Right lobe of liver (tissue), 6 donors: ENCODE results near the gene SZRD1. TPM values are rescaled to one million over a fixed set of nuclear protein-coding genes. Genes with fewer than 3 reads are reported as not detected.

Experiments used
- ATAC-seq, 4 donors: fragments of 200-7000 bp; cut with Tn5 transposase; one replicate each; pipeline ENCODE4 v1.9.1; 2020; ENCODE audit warnings: mild to moderate bottlenecking in 4 of 4, moderate library complexity in 4 of 4
- DNase-seq, 3 donors: peaks; one replicate each; pipeline ENCODE4 v3.0.0-alpha.2; 2020
- H3K27ac ChIP-seq, 3 donors: fragments of 200-600 bp; one replicate each; pipeline ENCODE4 v1.8.0; 2022
- H3K27me3 ChIP-seq, 2 donors: fragments of 200-600 bp; one replicate each; pipeline ENCODE4 v1.8.0; 2022
- H3K36me3 ChIP-seq, 4 donors: fragments of 200-600 bp; sonication (generic) in 1 of 4; one replicate each; pipeline versions ENCODE4 v1.5.1 to v1.8.0; 2017 to 2022; ENCODE audit warnings: control low read depth in 1 of 4
- H3K4me1 ChIP-seq, 4 donors: fragments of 200-600 bp; sonication (generic) in 1 of 4; one replicate each; pipeline versions ENCODE4 v1.5.1 to v1.8.0; 2017 to 2022; ENCODE audit warnings: control low read depth in 1 of 4
- H3K4me3 ChIP-seq, 3 donors: fragments of 200-600 bp; one replicate each; pipeline ENCODE4 v1.8.0; 2022
- H3K9me3 ChIP-seq, 4 donors: fragments of 200-600 bp; sonication (generic) in 1 of 4; one replicate each; pipeline versions ENCODE4 v1.5.1 to v1.8.0; 2017 to 2022; ENCODE audit warnings: control low read depth in 1 of 4
- POLR2A ChIP-seq: fragments of 450-650 bp; IDR thresholded peaks from one replicate; pipeline ENCODE4 v1.6.1; 2017; ENCODE audit warnings: antibody characterized with exemption, mild to moderate bottlenecking
- whole genome bisulfite sequencing: methylation state at CpG from one replicate; pipeline ENCODE4 v1.1.6; 2018; ENCODE audit warnings: low coverage, low lambda C conversion rate; ENCODE audit not compliant: insufficient coverage; ENCODE audit errors: missing lambda C conversion rate; 5-methylcytosine and 5-hydroxymethylcytosine counted together
- intact Hi-C, 2 donors: fragments of 100-400 bp; cut with DNase I; formaldehyde crosslinking; loops; one replicate each; pipeline versions ENCODE4 v1.11.2 to v1.14.1; 2022
- total RNA-seq, 6 experiments: library from RNA; depleted of rRNA in 2 of 6; stranded (reverse); fragments of >200 nt in 2 of 6; fragmentation: NEBNext Ultra II Directional in 3 of 6; extraction: Animal tissue kit (Norgen Biotek cat#: 25700) in 3 of 6; gene quantifications; one replicate each; pipeline versions ENCODE4 v1.1.0 to v1.2.4, GENCODE V29; 2016 to 2023
- TF ChIP-seq, protein P1 (sequence below), 4 donors: fragments of 200-600 bp in 3 of 4; fragments of 450-650 bp in 1 of 4; IDR thresholded peaks; one replicate each; pipeline versions ENCODE4 v1.5.1 to v1.8.0; 2016 to 2022; ENCODE audit warnings: antibody characterized with exemption in 4 of 4, mild to moderate bottlenecking in 2 of 4
- donor health status: DM: no; HTN: yes; CAD: no.
- donor health status: DM: no; HTN: no; CAD: no.
- donor health status: DM: no; HTN: no; CAD: no.
- donor health status: DM: no; HTN: yes; CAD: no.
- donor health status: DM: no; HTN: yes; CAD: no.

The SZRD1 gene
- total RNA-seq, 6 experiments from 2014 or later = 41.4 to 57.8 (median 47.5) TPM

DNA sequence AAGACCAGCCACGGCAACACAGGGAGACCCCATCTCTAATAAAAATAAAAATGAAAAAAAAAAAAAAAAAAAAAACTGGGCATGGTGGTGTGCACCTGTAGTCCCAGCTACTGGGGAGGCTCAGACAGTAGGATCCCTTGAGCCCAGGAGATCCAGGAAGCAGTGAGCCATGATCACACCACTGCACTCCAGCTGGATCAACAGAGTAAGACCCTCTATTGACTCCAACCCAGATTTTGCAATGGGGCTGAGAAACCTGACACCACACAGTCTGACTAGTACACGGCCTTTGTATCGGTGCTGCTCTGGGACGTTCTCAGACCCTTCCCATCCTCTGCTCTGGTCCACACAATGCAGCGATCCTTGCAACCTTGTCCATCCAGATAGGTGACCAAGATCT, 38.4 kb downstream of the SZRD1 start:
- no peak for ATAC-seq
- Histone ChIP-seq H3K4me3 (no peak overlapping the region), H3K4me1 (no peaks in the 10 kb centered on the region), H3K9me3 (no peaks in the 10 kb centered on the region), H3K36me3 (no peaks in the 10 kb centered on the region), H3K27me3 (no peaks in the 10 kb centered on the region), H3K27ac (no peak overlapping the region)
- DNase-seq = no peak
- 82% methylated on average over 4 of the region's 5 CpGs for WGBS
- no peak for TF ChIP-seq POLR2A
- TF ChIP-seq, protein P1, sequence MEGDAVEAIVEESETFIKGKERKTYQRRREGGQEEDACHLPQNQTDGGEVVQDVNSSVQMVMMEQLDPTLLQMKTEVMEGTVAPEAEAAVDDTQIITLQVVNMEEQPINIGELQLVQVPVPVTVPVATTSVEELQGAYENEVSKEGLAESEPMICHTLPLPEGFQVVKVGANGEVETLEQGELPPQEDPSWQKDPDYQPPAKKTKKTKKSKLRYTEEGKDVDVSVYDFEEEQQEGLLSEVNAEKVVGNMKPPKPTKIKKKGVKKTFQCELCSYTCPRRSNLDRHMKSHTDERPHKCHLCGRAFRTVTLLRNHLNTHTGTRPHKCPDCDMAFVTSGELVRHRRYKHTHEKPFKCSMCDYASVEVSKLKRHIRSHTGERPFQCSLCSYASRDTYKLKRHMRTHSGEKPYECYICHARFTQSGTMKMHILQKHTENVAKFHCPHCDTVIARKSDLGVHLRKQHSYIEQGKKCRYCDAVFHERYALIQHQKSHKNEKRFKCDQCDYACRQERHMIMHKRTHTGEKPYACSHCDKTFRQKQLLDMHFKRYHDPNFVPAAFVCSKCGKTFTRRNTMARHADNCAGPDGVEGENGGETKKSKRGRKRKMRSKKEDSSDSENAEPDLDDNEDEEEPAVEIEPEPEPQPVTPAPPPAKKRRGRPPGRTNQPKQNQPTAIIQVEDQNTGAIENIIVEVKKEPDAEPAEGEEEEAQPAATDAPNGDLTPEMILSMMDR (IDR thresholded peaks at IDR 0.05) = no peak
- intact Hi-C loops = no loop called here

GRCh38 chr1:16406868-16407267, 39.8 kb downstream of the SZRD1 start:
- DNase-seq = no peak
- 74% methylated on average over 4 of the region's 9 CpGs for WGBS

GRCh38 chr1:16409536-16410152, 42.6 kb downstream of the SZRD1 start:
- no CpG with 5 or more reads among the region's 25 CpGs for whole genome bisulfite sequencing
- no peaks in the 10 kb centered on the region for H3K36me3 ChIP-seq
- H3K9me3 ChIP-seq = no peaks in the 10 kb centered on the region
- intact Hi-C loops = no loop called here
- no peaks in the 10 kb centered on the region for H3K4me1 ChIP-seq
- ATAC-seq (peak in 2 of 4 donors; percentile 25), DNase-seq (no peak)
- no peak overlapping the region for H3K27ac ChIP-seq
- H3K4me3 ChIP-seq = no peak overlapping the region
- TF ChIP-seq, protein P1 (IDR thresholded peaks at IDR 0.05) = no peak
- no peak for TF ChIP-seq POLR2A
- no peaks in the 10 kb centered on the region for H3K27me3 ChIP-seq

More at GRCh38 chr1:16406868-16407267, 39.8 kb downstream of the SZRD1 start:
- no peak for ATAC-seq
- Histone ChIP-seq H3K9me3 (no peaks in the 10 kb centered on the region), H3K4me1 (no peaks in the 10 kb centered on the region), H3K36me3 (no peaks in the 10 kb centered on the region), H3K27me3 (no peaks in the 10 kb centered on the region), H3K4me3 (no peak overlapping the region), H3K27ac (no peak overlapping the region)
- intact Hi-C loops = no loop called here
- TF ChIP-seq, protein P1 (IDR thresholded peaks at IDR 0.05) = no peak
- no peak for TF ChIP-seq POLR2A

GRCh38 chr1:16410803-16411202, 43.8 kb downstream of the SZRD1 start:
- whole genome bisulfite sequencing = 88% methylated on average over 1 of the region's 5 CpGs
- intact Hi-C loops = no loop called here

More at GRCh38 chr1:16410803-16411202, 43.8 kb downstream of the SZRD1 start:
- Histone ChIP-seq H3K4me3 (no peak overlapping the region), H3K9me3 (no peaks in the 10 kb centered on the region), H3K27ac (no peak overlapping the region), H3K4me1 (no peaks in the 10 kb centered on the region), H3K27me3 (no peaks in the 10 kb centered on the region), H3K36me3 (no peaks in the 10 kb centered on the region)
- DNase-seq (no peak), ATAC-seq (no peak)
- TF ChIP-seq POLR2A = no peak
- TF ChIP-seq, protein P1 (IDR thresholded peaks at IDR 0.05) = no peak
